OCI-LY1 (cell line): ENCODE data around the gene CACNA2D1.

ENCODE experiments used
- H2AFZ ChIP-seq: fragments of 200-600 bp; sonication (generic), shearing (Covaris generic); 2 replicates; pipeline ENCODE4 v1.6.0; 2014; ENCODE audit warnings: antibody characterized with exemption, mild to moderate bottlenecking, low read length
- H3F3A ChIP-seq: fragments of 200-600 bp; sonication (generic), shearing (Covaris generic); 2 replicates; pipeline ENCODE4 v1.6.0; 2014; ENCODE audit warnings: mild to moderate bottlenecking, antibody characterized with exemption, low read length, moderate library complexity; ENCODE audit not compliant: insufficient read depth
- H3K27ac ChIP-seq: fragments of 200-600 bp; sonication (generic); 2 replicates; pipeline ENCODE4 v1.5.1; 2014; ENCODE audit warnings: low read length, mixed run types, mild to moderate bottlenecking, low read depth; ENCODE audit not compliant: poor library complexity, severe bottlenecking
- H3K27me3 ChIP-seq: fragments of 200-600 bp; sonication (generic); 2 replicates; pipeline ENCODE4 v1.6.0; 2014; ENCODE audit warnings: antibody characterized with exemption, mild to moderate bottlenecking, low read length, moderate library complexity; ENCODE audit not compliant: insufficient read depth
- H3K36me3 ChIP-seq: fragments of 200-600 bp; sonication (generic); 2 replicates; pipeline ENCODE4 v1.6.1; 2014; ENCODE audit warnings: mild to moderate bottlenecking, antibody characterized with exemption, low read length, moderate library complexity, mixed read lengths; ENCODE audit not compliant: insufficient read depth
- H3K4me1 ChIP-seq: fragments of 200-600 bp; sonication (generic); 2 replicates; pipeline ENCODE4 v1.5.1; 2014; ENCODE audit warnings: mild to moderate bottlenecking, low read length, moderate library complexity; ENCODE audit not compliant: insufficient read depth, severe bottlenecking
- H3K4me2 ChIP-seq: fragments of 200-600 bp; sonication (generic), shearing (Covaris generic); 2 replicates; pipeline ENCODE4 v1.6.1; 2014; ENCODE audit warnings: low read length
- H3K4me3 ChIP-seq: fragments of 200-600 bp; sonication (generic); 2 replicates; pipeline ENCODE4 v1.5.1; 2014; ENCODE audit warnings: low read length, low read depth, mild to moderate bottlenecking, mixed read lengths; ENCODE audit not compliant: poor library complexity, severe bottlenecking
- H3K79me2 ChIP-seq: fragments of 200-600 bp; shearing (Covaris generic); 2 replicates; pipeline ENCODE4 v1.6.1; 2016; ENCODE audit warnings: mixed run types, low read length, mixed read lengths; ENCODE audit not compliant: insufficient read depth
- H3K9ac ChIP-seq: fragments of 200-600 bp; sonication (generic), shearing (Covaris generic); 2 replicates; pipeline ENCODE4 v1.6.1; 2014; ENCODE audit warnings: mild to moderate bottlenecking, low read length, mixed read lengths
- H3K9me2 ChIP-seq: fragments of 200-600 bp; sonication (generic), shearing (Covaris generic); 2 replicates; pipeline ENCODE4 v1.6.1; 2014; ENCODE audit warnings: low read depth, mild to moderate bottlenecking, low read length, mixed read lengths
- H3K9me3 ChIP-seq: fragments of 200-600 bp; shearing (Covaris generic); 2 replicates; pipeline ENCODE4 v1.6.1; 2014; ENCODE audit warnings: low read length, mixed read lengths
- H4K20me1 ChIP-seq: fragments of 200-600 bp; sonication (generic), shearing (Covaris generic); 2 replicates; pipeline ENCODE4 v1.6.0; 2016; ENCODE audit warnings: mild to moderate bottlenecking, low read length; ENCODE audit not compliant: insufficient read depth
- EZH2 ChIP-seq: fragments of 200-600 bp; sonication (generic), shearing (Covaris generic); IDR thresholded peaks from 2 replicates; pipeline ENCODE4 v1.8.0; 2017; ENCODE audit warnings: borderline replicate concordance, mixed run types, mild to moderate bottlenecking, antibody characterized with exemption, low read length, moderate library complexity, mixed read lengths
- TF ChIP-seq, protein P1 (sequence below): fragments of 200-600 bp; sonication (generic), shearing (Covaris generic); IDR thresholded peaks from 2 replicates; pipeline ENCODE4 v1.5.1; 2017; ENCODE audit warnings: mild to moderate bottlenecking, antibody characterized with exemption, low read length, moderate library complexity, mixed read lengths

CACNA2D1 gene

DNA sequence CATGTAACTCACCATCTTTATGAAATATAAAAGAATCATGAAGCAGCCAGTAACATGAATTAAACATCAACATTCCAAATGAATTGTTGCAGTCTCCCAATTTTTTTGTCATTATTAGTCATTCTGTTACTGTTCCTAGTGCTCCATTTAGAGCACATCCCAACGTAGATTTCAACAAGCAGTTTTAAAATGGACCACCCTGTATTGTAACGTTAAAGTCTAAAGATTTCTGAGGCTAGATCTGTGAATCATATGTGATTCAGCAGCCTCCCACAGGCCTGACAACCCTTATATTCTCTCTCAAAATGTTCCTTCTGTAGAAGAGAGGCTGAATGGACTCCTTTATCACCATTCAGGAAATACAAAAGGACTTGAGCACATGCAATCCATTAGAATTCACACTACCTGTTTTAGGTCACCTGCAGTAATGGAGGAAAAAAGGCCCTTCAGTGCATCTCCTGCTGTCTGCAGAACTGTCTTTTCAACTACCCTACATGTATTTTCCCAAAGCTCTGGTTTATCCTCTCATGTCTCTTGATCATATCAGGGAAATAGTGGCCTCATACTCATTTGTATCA lies 81.4 kb downstream of the CACNA2D1 start:
- Histone ChIP-seq H3K4me3 (no peak overlapping the region), H3F3A (no peaks in the 10 kb centered on the region), H3K36me3 (no peaks in the 10 kb centered on the region), H3K79me2 (no peaks in the 10 kb centered on the region), H3K9me3 (no peaks in the 10 kb centered on the region), H3K27ac (no peak overlapping the region), H3K27me3 (no peaks in the 10 kb centered on the region), H3K4me2 (no peak overlapping the region), H2AFZ (no peak overlapping the region), H4K20me1 (no peaks in the 10 kb centered on the region), H3K4me1 (no peaks in the 10 kb centered on the region), H3K9me2 (no peaks in the 10 kb centered on the region), H3K9ac (no peak overlapping the region)
- TF ChIP-seq, protein P1, sequence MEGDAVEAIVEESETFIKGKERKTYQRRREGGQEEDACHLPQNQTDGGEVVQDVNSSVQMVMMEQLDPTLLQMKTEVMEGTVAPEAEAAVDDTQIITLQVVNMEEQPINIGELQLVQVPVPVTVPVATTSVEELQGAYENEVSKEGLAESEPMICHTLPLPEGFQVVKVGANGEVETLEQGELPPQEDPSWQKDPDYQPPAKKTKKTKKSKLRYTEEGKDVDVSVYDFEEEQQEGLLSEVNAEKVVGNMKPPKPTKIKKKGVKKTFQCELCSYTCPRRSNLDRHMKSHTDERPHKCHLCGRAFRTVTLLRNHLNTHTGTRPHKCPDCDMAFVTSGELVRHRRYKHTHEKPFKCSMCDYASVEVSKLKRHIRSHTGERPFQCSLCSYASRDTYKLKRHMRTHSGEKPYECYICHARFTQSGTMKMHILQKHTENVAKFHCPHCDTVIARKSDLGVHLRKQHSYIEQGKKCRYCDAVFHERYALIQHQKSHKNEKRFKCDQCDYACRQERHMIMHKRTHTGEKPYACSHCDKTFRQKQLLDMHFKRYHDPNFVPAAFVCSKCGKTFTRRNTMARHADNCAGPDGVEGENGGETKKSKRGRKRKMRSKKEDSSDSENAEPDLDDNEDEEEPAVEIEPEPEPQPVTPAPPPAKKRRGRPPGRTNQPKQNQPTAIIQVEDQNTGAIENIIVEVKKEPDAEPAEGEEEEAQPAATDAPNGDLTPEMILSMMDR, result no peak
- TF ChIP-seq EZH2, result no peak

GRCh38 chr7:82360591-82361368 lies 82.8 kb downstream of the CACNA2D1 start:
- H3K4me2 ChIP-seq, result no peak overlapping the region
- no peaks in the 10 kb centered on the region for H3K79me2 ChIP-seq
- no peak overlapping the region for H2AFZ ChIP-seq
- no peaks in the 10 kb centered on the region for H3F3A ChIP-seq
- no peak overlapping the region for H3K9ac ChIP-seq
- no peak overlapping the region for H3K4me3 ChIP-seq
- no peaks in the 10 kb centered on the region for H3K9me3 ChIP-seq
- no peak overlapping the region for H3K27ac ChIP-seq
- no peaks in the 10 kb centered on the region for H4K20me1 ChIP-seq
- H3K27me3 ChIP-seq, result no peaks in the 10 kb centered on the region
- no peaks in the 10 kb centered on the region for H3K9me2 ChIP-seq
- H3K36me3 ChIP-seq, result no peaks in the 10 kb centered on the region
- no peak for TF ChIP-seq EZH2
- TF ChIP-seq, protein P1, result no peak
- H3K4me1 ChIP-seq, result no peaks in the 10 kb centered on the region

DNA sequence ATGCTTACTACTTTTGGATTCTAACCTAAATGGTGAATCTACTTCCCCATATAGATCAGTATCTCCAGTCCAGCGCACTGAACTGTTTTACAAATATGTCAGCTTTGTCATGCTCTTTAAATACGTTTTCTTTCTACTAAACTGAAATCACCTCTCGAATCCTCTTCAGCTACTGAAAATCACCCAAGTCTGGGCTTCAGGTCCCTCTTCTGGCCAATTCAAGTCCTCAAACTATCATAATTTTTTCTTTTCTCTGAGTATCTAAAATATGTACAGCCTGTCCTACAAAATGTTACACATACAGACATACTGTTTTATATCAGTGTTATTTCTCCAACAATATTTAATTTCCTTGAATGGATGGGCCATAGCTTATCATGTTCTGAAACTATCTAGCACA lies 84.2 kb downstream of the CACNA2D1 start:
- Histone ChIP-seq H4K20me1 (no peaks in the 10 kb centered on the region), H3K9ac (no peak overlapping the region), H3K4me2 (no peak overlapping the region), H3K4me1 (no peaks in the 10 kb centered on the region), H3K4me3 (no peak overlapping the region), H3K27me3 (no peaks in the 10 kb centered on the region), H3K9me2 (no peaks in the 10 kb centered on the region), H3K79me2 (no peaks in the 10 kb centered on the region), H3K36me3 (no peaks in the 10 kb centered on the region), H3K27ac (no peak overlapping the region), H3K9me3 (no peaks in the 10 kb centered on the region), H3F3A (no peaks in the 10 kb centered on the region), H2AFZ (no peak overlapping the region)
- TF ChIP-seq EZH2, result no peak
- TF ChIP-seq, protein P1, result no peak
